NCI-H1048 (cell line): ENCODE results near the gene DPF1.
"Not testable (repeated sequence)": the region's sequence is repeated elsewhere in the genome, so short reads cannot be mapped to it uniquely, and the experiment has no call there.

Experiments
- DNase-seq: peaks from one replicate; lab custom pipeline; 2025; lab: John Stamatoyannopoulos, UW

DPF1 gene

GRCh38 chr19:38224014-38224862 is at the start of gene DPF1:
TSS of gene DPF1 (minus strand) at chr19:38224222. CDS start at chr19:38224142, 80 bp downstream.
- DNase-seq = peak; percentile 52

- no peak for DNase-seq
Observed at GRCh38 chr19:38273499-38273898, 49.5 kb upstream of the DPF1 start.

GRCh38 chr19:38270587-38271167 is 46.7 kb upstream of the DPF1 start:
- DNase-seq = no peak

- DNase-seq = no peak
Observed at GRCh38 chr19:38268539-38268938, 44.5 kb upstream of the DPF1 start.

- no peak for DNase-seq
Observed at GRCh38 chr19:38267761-38268483, 43.9 kb upstream of the DPF1 start.

GRCh38 chr19:38266981-38267597 is 43.1 kb upstream of the DPF1 start:
- no peak for DNase-seq

- DNase-seq = no peak
Observed at GRCh38 chr19:38265921-38266429, 42.0 kb upstream of the DPF1 start.

- no peak for DNase-seq
Observed at GRCh38 chr19:38265213-38265861, 41.3 kb upstream of the DPF1 start.

GRCh38 chr19:38264486-38265212 is 40.6 kb upstream of the DPF1 start, which contains the start of gene SPINT2:
TSS of gene SPINT2 (plus strand) at chr19:38264573. CDS start at chr19:38264893, 320 bp downstream.
- DNase-seq = peak; percentile 94

GRCh38 chr19:38263689-38264485 is 39.9 kb upstream of the DPF1 start:
- no peak for DNase-seq

- DNase-seq = no peak
Observed at GRCh38 chr19:38262585-38263268, 38.7 kb upstream of the DPF1 start.

GRCh38 chr19:38261942-38262341 is 37.9 kb upstream of the DPF1 start:
- not testable (repeated sequence) for DNase-seq

- no peak for DNase-seq
Observed at GRCh38 chr19:38255383-38256014, 31.5 kb upstream of the DPF1 start.

GRCh38 chr19:38253788-38254187 is 29.8 kb upstream of the DPF1 start:
- no peak for DNase-seq

GRCh38 chr19:38252941-38253691 is 29.1 kb upstream of the DPF1 start:
- DNase-seq = no peak

- DNase-seq = no peak
Observed at GRCh38 chr19:38252385-38252784, 28.4 kb upstream of the DPF1 start.

GRCh38 chr19:38251564-38252051 is 27.6 kb upstream of the DPF1 start:
- DNase-seq = no peak
